ENCODE data around the gene HDAC4.

Gene HDAC4

GRCh38 chr2:239189711-239190131 lies 211.1 kb downstream of the HDAC4 start:
- DNase-seq (no peak), ATAC-seq (replicated peaks) (no peak)
- Mint-ChIP-seq H3K4me3 (no peak overlapping the region), H3K4me1 (no peaks in the 10 kb centered on the region), H3K27ac (no peak overlapping the region), H3K36me3 (peaks cover 41 to 52% of the 10 kb centered on the region in 2 donors), H3K9me3 (peaks cover 4% of the 10 kb centered on the region in 2 donors), H3K27me3 (no peaks in the 10 kb centered on the region)

GRCh38 chr2:239188536-239188935 lies 212.3 kb downstream of the HDAC4 start:
- no peak overlapping the region for H3K4me3 Mint-ChIP-seq
- no peak for DNase-seq
- H3K27me3 Mint-ChIP-seq = no peaks in the 10 kb centered on the region
- H3K9me3 Mint-ChIP-seq = peaks cover 4% of the 10 kb centered on the region in 2 donors
- H3K4me1 Mint-ChIP-seq = no peaks in the 10 kb centered on the region
- H3K36me3 Mint-ChIP-seq = peaks cover 45 to 55% of the 10 kb centered on the region in 2 donors
- ATAC-seq (replicated peaks) = no peak
- no peak overlapping the region for H3K27ac Mint-ChIP-seq

- Mint-ChIP-seq H3K9me3 (peaks cover 4% of the 10 kb centered on the region in 2 donors), H3K27ac (no peak overlapping the region), H3K4me1 (no peaks in the 10 kb centered on the region), H3K36me3 (peaks cover 47 to 56% of the 10 kb centered on the region in 2 donors), H3K4me3 (no peak overlapping the region), H3K27me3 (no peaks in the 10 kb centered on the region)
- DNase-seq = no peak
- ATAC-seq (replicated peaks) = no peak
Measured at GRCh38 chr2:239187464-239188253, 213.2 kb downstream of the HDAC4 start.

- Mint-ChIP-seq H3K36me3 (peaks cover 47 to 56% of the 10 kb centered on the region in 2 donors), H3K27me3 (no peaks in the 10 kb centered on the region), H3K4me3 (no peak overlapping the region), H3K4me1 (no peaks in the 10 kb centered on the region), H3K9me3 (peaks cover 4% of the 10 kb centered on the region in 2 donors), H3K27ac (peak overlapping the region; percentile 11)
- no peak for DNase-seq
- ATAC-seq (replicated peaks) = no peak
Measured at GRCh38 chr2:239186516-239187357, 214.1 kb downstream of the HDAC4 start.

- Mint-ChIP-seq H3K36me3 (peaks cover 56 to 60% of the 10 kb centered on the region in 2 donors), H3K4me1 (no peaks in the 10 kb centered on the region), H3K27ac (no peak overlapping the region), H3K27me3 (no peaks in the 10 kb centered on the region), H3K9me3 (peaks cover 2 to 3% of the 10 kb centered on the region in 2 donors), H3K4me3 (no peak overlapping the region)
- ATAC-seq (replicated peaks) (no peak), DNase-seq (no peak)
Measured at GRCh38 chr2:239184968-239185903, 215.6 kb downstream of the HDAC4 start.

- ATAC-seq (replicated peaks) (no peak), DNase-seq (no peak)
- Mint-ChIP-seq H3K27me3 (no peaks in the 10 kb centered on the region), H3K27ac (no peak overlapping the region), H3K9me3 (no peaks in the 10 kb centered on the region), H3K4me3 (no peak overlapping the region), H3K4me1 (no peaks in the 10 kb centered on the region), H3K36me3 (peaks cover 52 to 60% of the 10 kb centered on the region in 2 donors)
Measured at GRCh38 chr2:239184179-239184578, 216.6 kb downstream of the HDAC4 start.

GRCh38 chr2:239182981-239183791 lies 217.6 kb downstream of the HDAC4 start:
- DNase-seq (no peak), ATAC-seq (replicated peaks) (no peak)
- H3K9me3 Mint-ChIP-seq = peaks cover 0 to 3% of the 10 kb centered on the region in 2 donors
- peaks cover 55 to 63% of the 10 kb centered on the region in 2 donors for H3K36me3 Mint-ChIP-seq
- no peak overlapping the region for H3K27ac Mint-ChIP-seq
- no peak overlapping the region for H3K4me3 Mint-ChIP-seq
- H3K27me3 Mint-ChIP-seq = no peaks in the 10 kb centered on the region
- no peaks in the 10 kb centered on the region for H3K4me1 Mint-ChIP-seq

- DNase-seq (no peak), ATAC-seq (replicated peaks) (no peak)
- H3K4me3 Mint-ChIP-seq = no peak overlapping the region
- peaks cover 58 to 64% of the 10 kb centered on the region in 2 donors for H3K36me3 Mint-ChIP-seq
- no peak overlapping the region for H3K27ac Mint-ChIP-seq
- no peaks in the 10 kb centered on the region for H3K27me3 Mint-ChIP-seq
- no peaks in the 10 kb centered on the region for H3K4me1 Mint-ChIP-seq
- H3K9me3 Mint-ChIP-seq = peaks cover 3 to 9% of the 10 kb centered on the region in 2 donors
Measured at GRCh38 chr2:239181903-239182581, 218.8 kb downstream of the HDAC4 start.

GRCh38 chr2:239181074-239181902 lies 219.5 kb downstream of the HDAC4 start:
- H3K4me1 Mint-ChIP-seq = peaks cover 0 to 1% of the 10 kb centered on the region in 2 donors
- no peak overlapping the region for H3K4me3 Mint-ChIP-seq
- H3K36me3 Mint-ChIP-seq = peaks cover 58 to 65% of the 10 kb centered on the region in 2 donors
- no peak for DNase-seq
- H3K27me3 Mint-ChIP-seq = no peaks in the 10 kb centered on the region
- peaks cover 10 to 16% of the 10 kb centered on the region in 2 donors for H3K9me3 Mint-ChIP-seq
- peak overlapping the region; percentile 21 for H3K27ac Mint-ChIP-seq
- no peak for ATAC-seq (replicated peaks)

GRCh38 chr2:239180526-239181073 lies 220.2 kb downstream of the HDAC4 start:
- peaks cover 59 to 66% of the 10 kb centered on the region in 2 donors for H3K36me3 Mint-ChIP-seq
- DNase-seq = no peak

GRCh38 chr2:239179851-239180371 lies 220.9 kb downstream of the HDAC4 start:
- Mint-ChIP-seq H3K36me3 (peaks cover 65 to 72% of the 10 kb centered on the region in 2 donors), H3K9me3 (peaks cover 11 to 17% of the 10 kb centered on the region in 2 donors), H3K4me1 (peaks cover 0 to 1% of the 10 kb centered on the region in 2 donors), H3K27ac (no peak overlapping the region), H3K27me3 (no peaks in the 10 kb centered on the region), H3K4me3 (no peak overlapping the region)
- DNase-seq (no peak), ATAC-seq (replicated peaks) (no peak)

More at GRCh38 chr2:239180526-239181073, 220.2 kb downstream of the HDAC4 start:
- peaks cover 0 to 1% of the 10 kb centered on the region in 2 donors for H3K4me1 Mint-ChIP-seq
- no peaks in the 10 kb centered on the region for H3K27me3 Mint-ChIP-seq
- H3K4me3 Mint-ChIP-seq = no peak overlapping the region
- peak overlapping the region; percentile 21 for H3K27ac Mint-ChIP-seq
- H3K9me3 Mint-ChIP-seq = peaks cover 11 to 17% of the 10 kb centered on the region in 2 donors
- ATAC-seq (replicated peaks) = no peak

- Mint-ChIP-seq H3K27me3 (no peaks in the 10 kb centered on the region), H3K36me3 (peaks cover 75 to 80% of the 10 kb centered on the region in 2 donors), H3K4me3 (no peak overlapping the region), H3K9me3 (peaks cover 15 to 23% of the 10 kb centered on the region in 2 donors), H3K27ac (no peak overlapping the region), H3K4me1 (peaks cover 0 to 1% of the 10 kb centered on the region in 2 donors)
- DNase-seq = no peak
- ATAC-seq (replicated peaks) = no peak
Measured at GRCh38 chr2:239178954-239179353, 221.9 kb downstream of the HDAC4 start.

Data from stimulated activated naive B cell treated with anti-CD40 and anti-IgM and Interleukin-4, amounts not matched to agents 10 μg/mL and 1 μg/mL and 100 μg/mL, for 72 hours (primary cell).